ENCODE measurements around the gene TACC2.
A peak's percentile ranks its signal among the peaks of the same experiment; 100 is the strongest.

TACC2 gene

GRCh38 chr10:122273966-122274545 is 285.1 kb downstream of the TACC2 start:
- DNase-seq (ENCODE audit: low read depth): no peak
- no peak for TF ChIP-seq CTCF (IDR thresholded peaks at IDR 0.05; ENCODE audit: insufficient read depth, low read depth, low read length, missing control alignments)
- no peak overlapping the region for H3K4me3 ChIP-seq (ENCODE audit: low read depth, low read length)

- DNase-seq (ENCODE audit: low read depth): no peak
- no peak for TF ChIP-seq CTCF (IDR thresholded peaks at IDR 0.05; ENCODE audit: insufficient read depth, low read depth, low read length, missing control alignments)
- H3K4me3 ChIP-seq (ENCODE audit: low read depth, low read length): no peak overlapping the region
Measured at GRCh38 chr10:122276611-122277208, 287.7 kb downstream of the TACC2 start.

GRCh38 chr10:122277526-122278136 is 288.7 kb downstream of the TACC2 start:
- TF ChIP-seq CTCF (IDR thresholded peaks at IDR 0.05; ENCODE audit: insufficient read depth, low read depth, low read length, missing control alignments): no peak
- no peak overlapping the region for H3K4me3 ChIP-seq (ENCODE audit: low read depth, low read length)
- DNase-seq (ENCODE audit: low read depth): no peak

GRCh38 chr10:122279725-122280141 is 290.8 kb downstream of the TACC2 start:
- H3K4me3 ChIP-seq (ENCODE audit: low read depth, low read length): no peak overlapping the region
- DNase-seq (ENCODE audit: low read depth): peak; percentile 39
- peak; percentile 69 for TF ChIP-seq CTCF (IDR thresholded peaks at IDR 0.05; ENCODE audit: insufficient read depth, low read depth, low read length, missing control alignments)

- H3K4me3 ChIP-seq (ENCODE audit: low read depth, low read length): no peak overlapping the region
- no peak for DNase-seq (ENCODE audit: low read depth)
- TF ChIP-seq CTCF (IDR thresholded peaks at IDR 0.05; ENCODE audit: insufficient read depth, low read depth, low read length, missing control alignments): no peak
Measured at GRCh38 chr10:122280156-122280555, 291.2 kb downstream of the TACC2 start.

GRCh38 chr10:122281018-122281626 is 292.2 kb downstream of the TACC2 start:
- no peak for DNase-seq (ENCODE audit: low read depth)
- TF ChIP-seq CTCF (IDR thresholded peaks at IDR 0.05; ENCODE audit: insufficient read depth, low read depth, low read length, missing control alignments): no peak

More at GRCh38 chr10:122281018-122281626, 292.2 kb downstream of the TACC2 start:
- H3K4me3 ChIP-seq (ENCODE audit: low read depth, low read length): no peak overlapping the region

Data from GM12865 (cell line).